Activated CD4-positive, CD25-positive, alpha-beta regulatory T cell (primary cell): ENCODE data around the gene PHC3.

Experiments used
- DNase-seq, 4 experiments: peaks; one replicate each; lab custom pipeline; 2025; lab: John Stamatoyannopoulos, UW

PHC3 gene

DNA sequence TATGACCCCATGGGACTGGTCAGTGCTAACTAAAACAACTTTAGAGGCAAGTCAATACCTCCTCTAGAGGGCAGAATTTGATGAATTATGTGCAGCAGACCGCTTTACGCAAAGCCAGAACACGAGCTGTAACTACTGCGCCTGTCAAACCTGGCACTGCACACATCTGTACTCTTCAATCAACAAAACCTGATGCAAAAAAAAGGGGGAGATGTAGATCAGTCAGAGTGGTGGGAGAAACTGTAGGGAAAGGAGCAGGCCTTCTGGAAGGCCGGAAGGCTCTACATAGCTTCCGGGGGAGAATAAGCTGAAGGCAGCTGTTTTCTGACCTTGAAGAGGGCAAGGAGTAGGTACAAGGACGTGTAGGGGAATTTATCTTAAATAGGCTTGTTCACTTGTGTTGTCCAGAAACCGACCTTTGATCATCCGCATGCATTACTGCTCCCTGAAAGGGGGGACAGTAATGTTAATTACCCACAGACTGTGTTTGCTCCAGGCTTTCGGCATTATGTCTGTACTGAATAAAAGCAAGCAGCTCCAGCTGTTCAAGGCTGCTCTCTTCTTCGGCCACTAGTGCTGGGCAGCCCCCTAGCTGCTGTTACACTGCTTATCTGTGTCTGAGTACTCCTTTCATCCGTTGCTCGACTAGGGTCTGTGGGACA lies 102.8 kb downstream of the PHC3 start:
- no peak for DNase-seq

DNA sequence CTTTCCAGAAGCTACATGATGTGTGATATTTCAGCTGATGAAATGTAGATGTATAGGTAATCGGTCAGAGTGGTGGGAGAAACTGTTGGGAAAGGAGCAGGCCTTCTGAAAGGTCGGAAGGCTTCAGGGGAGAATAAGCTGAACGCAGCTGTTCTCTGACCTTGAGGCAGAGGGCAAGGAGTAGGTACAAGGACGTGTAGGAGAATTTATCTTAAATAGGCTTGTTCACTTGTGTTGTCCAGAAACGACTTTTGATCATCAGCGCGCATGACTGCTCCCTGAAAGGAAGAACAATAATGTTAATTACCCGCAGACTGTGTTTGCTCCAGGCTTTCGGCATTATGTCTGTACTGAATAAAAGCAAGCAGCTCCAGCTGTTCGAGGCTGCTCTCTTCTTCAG lies 104.2 kb downstream of the PHC3 start:
- DNase-seq = no peak

- no peak for DNase-seq
Observed at GRCh38 chr3:170076715-170077238, 104.8 kb downstream of the PHC3 start.

- no peak for DNase-seq
Observed at GRCh38 chr3:170075441-170076091, 106.0 kb downstream of the PHC3 start.

DNA sequence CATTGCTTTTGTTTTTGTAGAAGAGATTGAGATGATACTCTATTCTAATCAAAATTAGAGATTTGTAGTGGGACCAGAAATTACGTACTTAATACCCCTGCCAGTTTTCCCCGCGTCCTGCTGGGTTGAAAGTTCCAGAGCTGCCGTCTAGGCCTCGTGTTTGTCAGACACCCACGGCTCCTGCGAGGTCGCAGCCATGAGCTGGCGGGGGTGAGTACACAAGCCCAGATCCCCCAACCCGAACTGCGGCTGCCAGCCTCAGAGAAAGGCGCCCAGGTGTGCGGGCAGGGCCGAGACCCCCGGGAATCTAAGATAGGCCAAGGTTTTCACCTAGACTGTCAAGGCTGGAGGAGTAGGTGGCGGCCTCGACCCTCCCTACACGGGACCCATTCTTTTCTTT lies 117.4 kb downstream of the PHC3 start:
- DNase-seq = no peak

DNA sequence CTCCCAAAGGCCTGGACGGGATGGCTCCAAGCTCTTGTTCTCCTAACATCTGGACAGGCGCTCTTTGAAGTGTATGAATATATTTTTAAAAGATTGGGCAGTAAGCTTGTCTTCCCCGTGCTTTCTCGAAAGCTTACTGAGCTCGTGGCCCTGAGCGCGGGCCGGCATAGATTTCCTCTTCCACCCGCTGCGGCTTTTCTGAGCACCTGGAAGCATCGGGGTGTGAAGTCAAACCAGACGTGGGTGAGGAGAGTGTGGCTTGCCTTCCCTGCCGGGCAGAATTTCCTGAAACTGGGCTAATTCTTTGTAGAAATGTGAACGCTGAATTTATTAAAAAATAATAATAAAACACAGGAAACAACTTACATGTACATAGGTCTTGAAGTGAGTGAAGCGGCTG lies 117.8 kb downstream of the PHC3 start:
- no peak for DNase-seq

DNA sequence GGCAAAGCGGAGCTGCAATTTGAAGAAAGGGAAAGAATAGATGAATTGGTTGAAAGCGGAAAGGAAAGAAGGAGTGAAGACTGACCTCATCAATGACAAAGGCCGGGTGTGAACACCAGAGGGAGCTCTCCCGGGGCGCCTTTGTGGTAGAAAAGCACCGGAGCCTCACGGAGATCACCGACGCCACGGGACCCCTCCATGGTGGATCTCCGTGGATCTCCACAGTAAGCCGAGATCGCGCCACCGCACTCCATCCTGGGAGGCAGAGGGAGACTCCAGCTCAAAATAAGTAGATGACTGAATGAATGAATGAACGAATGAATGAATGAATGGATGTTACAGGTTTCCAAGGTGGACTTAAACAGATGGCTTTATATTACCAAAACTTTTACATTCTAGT lies 118.8 kb downstream of the PHC3 start:
- no peak for DNase-seq

GRCh38 chr3:170062068-170062467 lies 119.5 kb downstream of the PHC3 start:
- no peak for DNase-seq

DNA sequence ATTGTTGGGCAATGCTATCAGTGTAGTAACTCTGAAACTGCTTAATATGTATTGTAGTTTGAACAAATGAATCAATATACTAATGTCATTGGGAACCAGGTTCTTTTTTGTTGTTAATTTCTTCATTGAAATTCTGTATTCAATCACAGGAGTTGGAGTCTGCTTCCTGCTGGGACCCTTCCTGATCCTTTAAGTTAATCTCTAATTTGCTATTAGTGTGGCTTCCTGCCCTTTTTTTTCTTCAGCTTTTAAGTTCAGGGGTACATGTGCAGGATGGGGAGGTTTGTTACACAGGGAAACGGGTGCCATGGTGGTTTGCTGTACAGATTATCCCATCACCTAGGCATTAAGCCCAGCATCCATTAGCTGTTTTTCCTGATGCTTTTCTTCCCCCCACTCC lies 122.1 kb downstream of the PHC3 start:
- DNase-seq = no peak

GRCh38 chr3:170058127-170058526 lies 123.4 kb downstream of the PHC3 start:
- DNase-seq = no peak

GRCh38 chr3:170057550-170057949 lies 124.0 kb downstream of the PHC3 start:
- DNase-seq = no peak

- no peak for DNase-seq
Observed at GRCh38 chr3:170056710-170057454, 124.7 kb downstream of the PHC3 start.

GRCh38 chr3:170055209-170055608 lies 126.3 kb downstream of the PHC3 start:
- no peak for DNase-seq

DNA sequence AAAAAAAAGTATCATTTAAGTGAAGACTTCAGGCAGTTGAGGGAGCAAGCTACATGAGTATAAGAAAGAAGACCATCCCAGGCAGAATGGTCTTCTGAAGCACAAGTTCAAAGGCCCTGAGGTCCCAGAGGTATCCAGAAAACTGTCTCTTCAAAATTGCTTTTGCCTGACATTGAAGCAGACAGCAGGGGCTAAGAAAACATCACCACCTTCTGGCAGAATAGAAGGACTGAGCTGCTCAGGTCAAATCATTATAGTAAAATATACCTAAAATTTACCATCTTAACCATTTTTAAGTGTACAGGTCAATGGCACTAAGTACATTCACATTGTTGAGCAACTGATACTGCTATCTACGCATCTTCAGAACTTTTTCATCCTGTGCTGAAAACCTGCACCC lies 127.3 kb downstream of the PHC3 start:
- no peak for DNase-seq

DNA sequence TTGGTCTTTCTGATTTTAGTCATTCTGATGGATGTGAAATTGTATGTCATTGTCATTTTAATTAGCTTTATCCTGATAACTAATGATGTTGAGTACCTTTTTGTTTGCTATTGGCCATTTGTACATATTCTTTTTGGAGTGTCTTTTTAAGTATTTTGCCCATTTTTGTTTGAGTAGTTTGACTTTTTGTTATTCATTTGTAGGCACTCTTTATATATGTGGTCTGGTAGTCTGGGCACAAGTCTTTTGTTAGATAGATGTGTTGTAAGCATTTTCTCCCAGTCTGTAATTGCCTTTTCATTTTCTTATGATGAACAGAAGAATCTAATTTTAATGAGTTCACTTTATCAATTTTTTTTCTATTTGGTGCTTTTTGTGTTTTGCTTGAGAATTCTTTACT lies 129.1 kb downstream of the PHC3 start:
- no peak for DNase-seq

DNA sequence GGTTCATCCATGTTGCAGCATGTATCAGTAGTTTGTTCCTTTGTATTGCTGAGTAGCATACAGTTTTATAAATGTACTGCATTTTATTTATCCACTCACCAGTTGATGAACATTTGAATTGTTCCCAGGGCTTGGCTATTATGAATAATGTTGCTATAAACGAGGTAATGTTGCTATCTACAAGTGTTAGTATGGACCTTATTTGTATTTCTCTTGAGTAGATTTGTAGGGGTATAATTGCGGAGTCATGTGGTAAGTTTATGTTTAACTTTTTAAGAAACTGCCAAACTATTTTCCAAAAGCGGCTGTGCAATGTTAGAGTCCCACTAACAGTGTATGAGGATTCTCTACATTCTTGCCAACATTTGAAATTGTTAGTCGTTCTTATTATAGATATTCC lies 130.8 kb downstream of the PHC3 start:
- DNase-seq = no peak

DNA sequence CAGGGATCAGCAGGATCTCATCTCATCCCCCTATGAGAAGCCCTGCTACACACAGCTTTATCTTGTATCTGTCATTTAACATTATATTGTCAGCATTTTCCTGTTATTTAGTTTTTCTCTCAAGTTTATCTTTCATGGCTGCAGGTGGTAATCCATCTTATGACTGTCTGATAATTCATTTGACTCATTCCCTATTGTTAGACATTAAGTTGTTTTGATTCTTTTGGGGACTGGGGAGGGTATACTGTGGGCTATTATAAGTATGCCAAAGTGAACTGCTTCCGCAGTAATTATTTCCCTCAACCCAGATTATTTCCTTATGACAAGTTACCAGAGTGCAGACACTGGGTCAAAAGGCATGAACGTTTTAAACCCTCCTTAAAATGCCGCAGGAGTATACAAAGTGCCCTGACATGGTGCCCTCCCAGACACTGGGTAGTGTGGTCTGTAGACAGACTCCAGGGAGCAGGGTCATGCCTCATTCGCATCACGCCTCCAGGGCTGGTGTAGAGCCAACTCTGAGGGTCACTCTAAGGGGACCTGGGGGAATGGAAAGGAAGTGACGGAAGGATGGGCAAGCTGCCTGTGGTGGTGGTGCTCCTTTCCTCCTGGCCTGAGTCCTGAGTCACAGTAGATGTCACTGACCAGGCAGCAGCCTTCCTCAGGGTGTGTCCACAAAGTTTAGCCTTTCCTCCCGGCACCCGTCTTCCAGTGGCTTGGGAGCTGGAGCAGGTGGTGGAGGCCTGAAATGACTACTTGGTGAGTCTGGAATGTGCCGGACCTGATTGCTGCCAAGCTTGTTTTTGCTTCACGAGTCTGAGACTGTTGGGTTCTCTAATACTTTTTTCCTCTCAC lies 132.2 kb downstream of the PHC3 start:
- DNase-seq = no peak

DNA sequence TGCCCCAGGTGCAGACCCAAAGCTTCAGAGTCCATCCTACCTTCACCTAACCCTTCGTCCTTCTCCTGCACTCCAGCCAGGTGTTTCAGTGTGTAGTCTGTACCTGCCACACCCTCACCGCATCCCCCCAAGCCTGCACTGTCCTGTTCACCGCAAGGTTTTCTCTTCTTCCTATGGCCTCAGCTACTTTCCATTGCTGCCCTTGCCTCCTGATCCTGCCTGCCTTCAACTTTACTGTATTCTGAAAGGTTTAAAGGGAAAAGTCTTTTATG lies 134.5 kb downstream of the PHC3 start:
- DNase-seq = no peak

GRCh38 chr3:170046269-170047132 lies 135.0 kb downstream of the PHC3 start:
- DNase-seq = no peak

GRCh38 chr3:170044795-170045244 lies 136.7 kb downstream of the PHC3 start:
- no peak for DNase-seq

DNA sequence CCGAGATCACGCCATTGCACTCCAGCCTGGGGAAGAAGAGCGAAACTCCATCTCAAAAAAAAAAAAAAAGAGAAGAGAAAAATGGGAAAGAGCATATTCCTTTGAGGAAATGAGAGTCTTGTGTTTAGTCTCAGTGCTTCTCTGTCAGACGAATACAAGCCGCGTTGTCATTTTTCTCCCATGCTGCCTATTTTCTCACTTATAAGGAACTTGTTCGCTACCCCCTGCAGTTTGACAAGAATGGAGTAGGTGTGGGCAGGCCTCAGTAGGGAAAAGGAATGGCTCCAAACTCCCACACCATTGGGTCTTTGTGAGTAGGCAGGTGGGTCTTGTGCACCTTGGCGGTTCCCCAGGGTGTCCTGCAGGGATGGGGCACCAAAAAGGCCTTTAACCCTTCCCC lies 137.3 kb downstream of the PHC3 start:
- no peak for DNase-seq
